Ectodermal cell (in vitro differentiated cells): ENCODE measurements around the gene PLK3. TPM values are rescaled to one million over a fixed set of nuclear protein-coding genes. Genes with fewer than 3 reads are reported as not detected.
"Not testable (repeated sequence)": the region's sequence is repeated elsewhere in the genome, so short reads cannot be mapped to it uniquely, and the experiment has no call there.

ENCODE experiments used
- H3K27ac ChIP-seq: 2 replicates; pipeline ENCODE4 v1.7.0; 2013; ENCODE audit warnings: mild to moderate bottlenecking, low read depth, low read length; ENCODE audit not compliant: insufficient read depth, poor library complexity, severe bottlenecking
- H3K27me3 ChIP-seq: 2 replicates; pipeline ENCODE4 v1.7.0; 2013; ENCODE audit warnings: mild to moderate bottlenecking, low read length; ENCODE audit not compliant: insufficient read depth, control insufficient read depth, poor library complexity, severe bottlenecking
- H3K36me3 ChIP-seq: one replicate; pipeline ENCODE4 v1.7.0; 2013; ENCODE audit warnings: low read length; ENCODE audit not compliant: control insufficient read depth, insufficient read depth
- H3K4me1 ChIP-seq: one replicate; pipeline ENCODE4 v1.7.0; 2013; ENCODE audit warnings: low read length; ENCODE audit not compliant: control insufficient read depth, insufficient read depth
- H3K4me3 ChIP-seq: 2 replicates; pipeline ENCODE4 v1.7.0; 2013; ENCODE audit warnings: low read depth, low read length, control low read depth; ENCODE audit not compliant: insufficient read depth
- H3K9me3 ChIP-seq: 2 replicates; pipeline ENCODE4 v1.7.0; 2013; ENCODE audit warnings: mild to moderate bottlenecking, low read length, moderate library complexity; ENCODE audit not compliant: control insufficient read depth
- WGBS, 2 experiments: methylation state at CpG; one replicate each; pipeline ENCODE4 v1.1.7; 2013; ENCODE audit warnings: missing lambda C conversion rate in 2 of 2; 5-methylcytosine and 5-hydroxymethylcytosine counted together
- polyA plus RNA-seq, 4 experiments: library from polyadenylated mRNA; stranded (reverse); fragments of 50-300 nt; gene quantifications; one replicate each; pipeline ENCODE4 v1.2.3, GENCODE V29; 2013

PLK3 gene
- polyA plus RNA-seq (2013, experiment 1 of 4): 7.8 TPM
- polyA plus RNA-seq (2013, experiment 2 of 4): 8.9 TPM
- 8.3 TPM for polyA plus RNA-seq (2013, experiment 3 of 4)
- 8.9 TPM for polyA plus RNA-seq (2013, experiment 4 of 4)

- peak within 1 kb of the TSS; percentile 90 for H3K27ac ChIP-seq
- H3K36me3 ChIP-seq: peaks cover 7% of the 10 kb centered on the region
- H3K4me3 ChIP-seq: peak within 1 kb of the TSS; percentile 49
- WGBS, 2 experiments: 0 to 1% methylated on average over 79 of the region's 79 CpGs
- peaks cover 23% of the 10 kb centered on the region for H3K4me1 ChIP-seq
- peaks cover 10% of the 10 kb centered on the region for H3K27me3 ChIP-seq
- no peaks in the 10 kb centered on the region for H3K9me3 ChIP-seq
Observed at GRCh38 chr1:44799770-44800584, at the start of gene PLK3. PLK3 (plus strand) TSS chr1:44800377; CDS start chr1:44800464, 87 bp downstream.

DNA sequence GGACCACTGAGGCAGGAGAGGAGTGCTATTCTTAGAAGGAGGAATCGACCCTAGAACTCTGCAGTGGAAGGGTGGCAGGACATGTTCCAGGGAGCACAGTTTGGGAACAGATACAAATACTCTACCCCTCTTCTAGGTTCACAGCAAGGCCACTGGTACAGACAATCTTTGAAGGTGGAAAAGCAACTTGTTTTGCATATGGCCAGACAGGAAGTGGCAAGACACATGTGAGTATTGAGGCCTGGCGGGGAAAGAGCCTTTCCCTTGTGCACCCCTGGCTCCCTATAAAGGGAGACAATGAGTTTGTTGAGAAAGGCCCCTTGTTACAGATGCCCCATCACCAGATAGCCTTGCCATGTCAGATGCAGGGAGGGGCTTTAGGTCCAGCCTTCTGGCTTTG lies 42.8 kb upstream of the PLK3 start:
- Histone ChIP-seq H3K9me3 (no peaks in the 10 kb centered on the region), H3K36me3 (peaks cover 77% of the 10 kb centered on the region), H3K4me1 (no peaks in the 10 kb centered on the region), H3K4me3 (no peak overlapping the region), H3K27ac (no peak overlapping the region), H3K27me3 (no peaks in the 10 kb centered on the region)
- WGBS, 2 experiments: 96 to 97% methylated on average over 2 of the region's 2 CpGs

GRCh38 chr1:44759077-44759476 lies 41.1 kb upstream of the PLK3 start:
- Histone ChIP-seq H3K9me3 (no peaks in the 10 kb centered on the region), H3K36me3 (peaks cover 73% of the 10 kb centered on the region), H3K4me1 (no peaks in the 10 kb centered on the region), H3K4me3 (no peak overlapping the region), H3K27me3 (no peaks in the 10 kb centered on the region), H3K27ac (no peak overlapping the region)
- 87 to 88% methylated on average over 11 of the region's 11 CpGs for WGBS, 2 experiments

DNA sequence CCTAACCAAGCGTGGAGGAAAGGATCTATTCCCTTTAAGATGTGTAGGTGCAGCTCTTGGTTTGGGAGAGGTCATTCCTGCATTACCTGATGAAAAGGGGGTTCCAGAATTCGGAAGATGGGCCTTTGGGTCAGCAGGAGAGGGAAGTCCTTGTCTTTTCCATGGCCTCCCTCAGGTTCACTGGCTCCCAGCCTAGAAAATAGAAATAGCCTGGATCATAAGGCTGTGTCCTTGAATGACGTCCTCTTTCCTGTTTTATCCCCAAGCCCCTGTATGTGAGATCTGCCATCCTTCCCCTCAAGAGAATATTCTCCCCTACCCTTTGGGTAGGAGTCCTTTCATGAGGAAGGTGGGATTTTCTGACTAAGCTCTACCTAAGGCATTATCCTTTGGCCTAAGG lies 39.3 kb upstream of the PLK3 start:
- Histone ChIP-seq H3K9me3 (no peaks in the 10 kb centered on the region), H3K36me3 (peaks cover 55% of the 10 kb centered on the region), H3K27ac (no peak overlapping the region), H3K4me1 (no peaks in the 10 kb centered on the region), H3K27me3 (no peaks in the 10 kb centered on the region), H3K4me3 (no peak overlapping the region)
- 95 to 96% methylated on average over 3 of the region's 3 CpGs for WGBS, 2 experiments

DNA sequence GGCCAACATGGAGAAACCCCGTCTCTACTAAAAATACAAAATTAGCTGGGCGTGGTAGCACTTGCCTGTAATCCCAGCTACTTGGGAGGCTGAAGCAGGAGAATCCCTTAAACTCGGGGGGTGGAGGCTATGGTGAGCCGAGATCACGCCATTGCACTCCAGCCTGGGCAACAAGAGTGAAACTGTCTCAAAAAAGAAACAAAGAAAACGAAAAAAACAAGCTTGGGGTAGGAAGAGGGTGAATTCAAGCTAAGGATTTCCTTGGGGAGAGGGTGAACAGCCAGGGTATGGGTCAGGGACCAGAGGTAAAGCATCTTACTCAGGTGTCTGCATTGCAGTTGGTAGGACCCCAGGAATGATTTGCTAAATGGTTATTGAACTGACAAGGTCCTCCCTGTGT lies 33.8 kb upstream of the PLK3 start:
- H3K27ac ChIP-seq, H3K4me1 ChIP-seq, H3K4me3 ChIP-seq, H3K9me3 ChIP-seq, H3K27me3 ChIP-seq: not testable (repeated sequence)
- H3K36me3 ChIP-seq: peaks cover 33% of the 10 kb centered on the region
- 88 to 96% methylated on average over 6 of the region's 6 CpGs for WGBS, 2 experiments

GRCh38 chr1:44775078-44775929 lies 24.9 kb upstream of the PLK3 start, which contains the start of gene RPS8:
RPS8 (plus strand) TSS chr1:44775540; CDS start chr1:44775597, 57 bp downstream.
- Histone ChIP-seq H3K9me3 (no peaks in the 10 kb centered on the region), H3K36me3 (peaks cover 15% of the 10 kb centered on the region), H3K27ac (peak within 1 kb of the TSS; percentile 88), H3K4me1 (peaks cover 4% of the 10 kb centered on the region), H3K4me3 (peak within 1 kb of the TSS; percentile 99), H3K27me3 (no peaks in the 10 kb centered on the region)
- WGBS, 2 experiments: 0 to 1% methylated on average over 65 of the region's 65 CpGs

GRCh38 chr1:44775930-44776729 lies 24.0 kb upstream of the PLK3 start:
- WGBS, 2 experiments: 4 to 5% methylated on average over 36 of the region's 36 CpGs
- H3K36me3 ChIP-seq: peaks cover 15% of the 10 kb centered on the region

GRCh38 chr1:44776730-44777068 lies 23.5 kb upstream of the PLK3 start:
- Histone ChIP-seq H3K4me3 (peak overlapping the region; percentile 99), H3K27ac (no peak overlapping the region), H3K9me3 (no peaks in the 10 kb centered on the region), H3K36me3 (peaks cover 15% of the 10 kb centered on the region), H3K4me1 (peaks cover 4% of the 10 kb centered on the region), H3K27me3 (no peaks in the 10 kb centered on the region)
- 50 to 53% methylated on average over 12 of the region's 12 CpGs for WGBS, 2 experiments

More at GRCh38 chr1:44775930-44776729, 24.0 kb upstream of the PLK3 start:
- Histone ChIP-seq H3K4me1 (peaks cover 4% of the 10 kb centered on the region), H3K27me3 (no peaks in the 10 kb centered on the region), H3K4me3 (peak overlapping the region; percentile 99), H3K9me3 (no peaks in the 10 kb centered on the region), H3K27ac (peak overlapping the region; percentile 88)

GRCh38 chr1:44777547-44777946 lies 22.6 kb upstream of the PLK3 start:
- peaks cover 4% of the 10 kb centered on the region for H3K4me1 ChIP-seq

More at GRCh38 chr1:44777547-44777946, 22.6 kb upstream of the PLK3 start:
- Histone ChIP-seq H3K27me3 (no peaks in the 10 kb centered on the region), H3K4me3 (no peak overlapping the region), H3K36me3 (peaks cover 15% of the 10 kb centered on the region), H3K27ac (no peak overlapping the region), H3K9me3 (no peaks in the 10 kb centered on the region)
- WGBS, 2 experiments: 95% methylated on average over 14 of the region's 14 CpGs
